CD4-positive, alpha-beta memory T cell (primary cell): ENCODE results near the gene ERGIC2. TPM values are rescaled to one million over a fixed set of nuclear protein-coding genes. Genes with fewer than 3 reads are reported as not detected.

Source experiments
- CTCF ChIA-PET: fragments of 350-600 bp; sonication (Branson Sonifier 250); formaldehyde crosslinking; loops from one replicate; lab custom pipeline; 2021; ENCODE audit warnings: inconsistent platforms; ENCODE audit not compliant: partially characterized antibody; lab: Charles Lee
- POLR2A ChIA-PET: fragments of 350-600 bp; sonication (Branson Sonifier 250); formaldehyde crosslinking; loops from one replicate; lab custom pipeline; 2021; ENCODE audit not compliant: partially characterized antibody; lab: Charles Lee
- DNase-seq, 5 donors: peaks; one replicate each; pipeline versions ENCODE4 v3.0.0 to v3.0.0-alpha.2; 2020 to 2022; ENCODE audit warnings: mixed read lengths in 1 of 5
- H3K27ac ChIP-seq: one replicate; pipeline ENCODE4 v1.7.0; 2013; ENCODE audit warnings: low read depth, low read length
- H3K27me3 ChIP-seq: 2 replicates; pipeline ENCODE4 v1.7.0; 2013; ENCODE audit warnings: mild to moderate bottlenecking, low read length, moderate library complexity; ENCODE audit not compliant: insufficient read depth
- H3K36me3 ChIP-seq: 2 replicates; pipeline ENCODE4 v1.7.0; 2013; ENCODE audit warnings: mild to moderate bottlenecking, low read length, moderate library complexity; ENCODE audit not compliant: insufficient read depth
- H3K4me1 ChIP-seq: 2 replicates; pipeline ENCODE4 v1.7.0; 2013; ENCODE audit warnings: mild to moderate bottlenecking, low read length, moderate library complexity; ENCODE audit not compliant: insufficient read depth
- H3K4me3 ChIP-seq, 2 donors: one replicate each; pipeline ENCODE4 v1.7.0; 2013; ENCODE audit warnings: low read length in 2 of 2, mild to moderate bottlenecking in 1 of 2
- H3K9me3 ChIP-seq, 2 donors: one replicate each; pipeline ENCODE4 v1.7.0; 2013; ENCODE audit warnings: low read length in 2 of 2, control low read depth in 1 of 2; ENCODE audit not compliant: control insufficient read depth in 1 of 2
- H3K27ac Mint-ChIP-seq, 7 donors: one replicate each; pipeline ENCODE4 v1.8.0; 2020 to 2021; ENCODE audit warnings: mixed read lengths in 7 of 7, mild to moderate bottlenecking in 6 of 7, inconsistent platforms in 3 of 7, moderate library complexity in 3 of 7
- H3K27me3 Mint-ChIP-seq, 2 donors: one replicate each; pipeline ENCODE4 v1.8.0; 2020 to 2021; ENCODE audit warnings: mixed read lengths in 2 of 2
- H3K36me3 Mint-ChIP-seq, 2 donors: one replicate each; pipeline ENCODE4 v1.8.0; 2020 to 2021; ENCODE audit warnings: mixed read lengths in 2 of 2, inconsistent platforms in 1 of 2, mild to moderate bottlenecking in 1 of 2
- H3K4me1 Mint-ChIP-seq, 4 donors: one replicate each; pipeline ENCODE4 v1.8.0; 2020 to 2021; ENCODE audit warnings: mixed read lengths in 4 of 4, mild to moderate bottlenecking in 1 of 4
- H3K4me3 Mint-ChIP-seq, 8 donors: one replicate each; pipeline ENCODE4 v1.8.0; 2020 to 2021; ENCODE audit warnings: mixed read lengths in 8 of 8, mild to moderate bottlenecking in 7 of 8, moderate library complexity in 6 of 8, inconsistent platforms in 3 of 8
- H3K9me3 Mint-ChIP-seq, 8 donors: one replicate each; pipeline ENCODE4 v1.8.0; 2020 to 2021; ENCODE audit warnings: mixed read lengths in 8 of 8, mild to moderate bottlenecking in 5 of 8, inconsistent platforms in 3 of 8, moderate library complexity in 1 of 8
- intact Hi-C: fragments of 100-400 bp; cut with micrococcal nuclease; formaldehyde crosslinking; loops from one replicate; pipeline ENCODE4 v1.15.1; 2023
- polyA plus RNA-seq, 2 donors: library from polyadenylated mRNA; unstranded; fragments of 300-500 nt; fragmentation: Illumina TruSeq; gene quantifications; one replicate each; pipeline ENCODE4 v1.2.3, GENCODE V29; 2021
- total RNA-seq, 2 experiments: library from RNA; stranded (reverse); gene quantifications; one replicate each; pipeline ENCODE4 v1.2.3, GENCODE V29; 2021

The ERGIC2 gene
- total and polyA plus RNA-seq, 4 experiments from 2014 or later, result 74.9 to 104 (median 88.9) TPM

- peak overlapping the region in 1 of 7 donors; percentile 69 for H3K27ac Mint-ChIP-seq
- DNase-seq, result no peak
- Histone ChIP-seq H3K36me3 (peaks cover 25% of the 10 kb centered on the region), H3K9me3 (no peaks in the 10 kb centered on the region), H3K4me3 (no peak overlapping the region), H3K27ac (no peak overlapping the region), H3K27me3 (no peaks in the 10 kb centered on the region), H3K4me1 (no peaks in the 10 kb centered on the region)
- intact Hi-C loops, result no loop called here
- no peaks in the 10 kb centered on the region for H3K4me1 Mint-ChIP-seq
- H3K9me3 Mint-ChIP-seq, result no peaks in the 10 kb centered on the region
- H3K4me3 Mint-ChIP-seq, result no peak overlapping the region
- POLR2A ChIA-PET, result no interaction called here
- CTCF ChIA-PET, result interaction anchor here (3.1 kb wide), 1 partner anchor 81 kb away, joined by 9 read pairs; no protein-coding TSS in a partner anchor
- H3K36me3 Mint-ChIP-seq, result peaks cover 33 to 54% of the 10 kb centered on the region in 2 donors
- H3K27me3 Mint-ChIP-seq, result no peaks in the 10 kb centered on the region
Observed at GRCh38 chr12:29346769-29347421, 34.1 kb downstream of the ERGIC2 start.

- Mint-ChIP-seq H3K36me3 (peaks cover 36 to 63% of the 10 kb centered on the region in 2 donors), H3K4me3 (no peak overlapping the region), H3K4me1 (no peaks in the 10 kb centered on the region), H3K27me3 (no peaks in the 10 kb centered on the region), H3K9me3 (no peaks in the 10 kb centered on the region), H3K27ac (peak overlapping the region in 3 of 7 donors; percentile 30 to 78 (median 41))
- H3K4me3 ChIP-seq, result no peak overlapping the region
- CTCF ChIA-PET, result interaction anchor here (0.9 to 1.2 kb wide), 2 partner anchors 26 to 29 kb away, joined by 3 read pairs; no protein-coding TSS in a partner anchor
- intact Hi-C loops, result no loop called here
- no peak for DNase-seq
- POLR2A ChIA-PET, result interaction anchor here (1.3 kb wide), 1 partner anchor 38 kb away, joined by 4 read pairs; the partner anchor contains the start of gene ERGIC2
- peaks cover 33% of the 10 kb centered on the region for H3K36me3 ChIP-seq
- no peaks in the 10 kb centered on the region for H3K27me3 ChIP-seq
- H3K4me1 ChIP-seq, result no peaks in the 10 kb centered on the region
- no peaks in the 10 kb centered on the region for H3K9me3 ChIP-seq
- no peak overlapping the region for H3K27ac ChIP-seq
Observed at GRCh38 chr12:29343022-29343799, 37.8 kb downstream of the ERGIC2 start.

- Mint-ChIP-seq H3K36me3 (peaks cover 23 to 39% of the 10 kb centered on the region in 2 donors), H3K4me1 (no peaks in the 10 kb centered on the region), H3K4me3 (no peak overlapping the region), H3K27ac (no peak overlapping the region), H3K27me3 (no peaks in the 10 kb centered on the region), H3K9me3 (no peaks in the 10 kb centered on the region)
- Histone ChIP-seq H3K27me3 (no peaks in the 10 kb centered on the region), H3K4me3 (no peak overlapping the region), H3K9me3 (no peaks in the 10 kb centered on the region), H3K4me1 (no peaks in the 10 kb centered on the region), H3K27ac (no peak overlapping the region), H3K36me3 (peaks cover 13% of the 10 kb centered on the region)
- DNase-seq, result no peak
- POLR2A ChIA-PET, result no interaction called here
- CTCF ChIA-PET, result interaction anchor here (1.1 kb wide), 1 partner anchor 18 kb away, joined by 3 read pairs; no protein-coding TSS in a partner anchor
- intact Hi-C loops, result no loop called here
Observed at GRCh38 chr12:29337325-29337724, 43.6 kb downstream of the ERGIC2 start.

- CTCF ChIA-PET, result interaction anchor here (1.2 to 2.7 kb wide), 2 partner anchors 17 to 262 kb away, joined by 3 to 7 read pairs; no protein-coding TSS in a partner anchor
Observed at GRCh38 chr12:29334937-29335336, 46.0 kb downstream of the ERGIC2 start.

GRCh38 chr12:29333178-29333577 lies 47.8 kb downstream of the ERGIC2 start:
- H3K27ac Mint-ChIP-seq, result peak overlapping the region in 1 of 7 donors; percentile 10
- Histone ChIP-seq H3K4me1 (no peaks in the 10 kb centered on the region), H3K4me3 (no peak overlapping the region), H3K9me3 (no peaks in the 10 kb centered on the region), H3K27me3 (no peaks in the 10 kb centered on the region), H3K27ac (no peak overlapping the region), H3K36me3 (no peaks in the 10 kb centered on the region)
- no peaks in the 10 kb centered on the region for H3K27me3 Mint-ChIP-seq
- intact Hi-C loops, result no loop called here
- no peaks in the 10 kb centered on the region for H3K9me3 Mint-ChIP-seq
- no peaks in the 10 kb centered on the region for H3K4me1 Mint-ChIP-seq
- no peak for DNase-seq
- H3K36me3 Mint-ChIP-seq, result peaks cover 12 to 15% of the 10 kb centered on the region in 2 donors
- ChIA-PET POLR2A (no interaction called here), CTCF (interaction anchor here (2.7 kb wide), 1 partner anchor 15 kb away, joined by 7 read pairs; no protein-coding TSS in a partner anchor)
- H3K4me3 Mint-ChIP-seq, result no peak overlapping the region

More at GRCh38 chr12:29334937-29335336, 46.0 kb downstream of the ERGIC2 start:
- H3K36me3 ChIP-seq, result peaks cover under 1% of the 10 kb centered on the region
- no peak overlapping the region for H3K27ac ChIP-seq
- no peak overlapping the region for H3K4me3 ChIP-seq
- Mint-ChIP-seq H3K4me1 (no peaks in the 10 kb centered on the region), H3K27ac (no peak overlapping the region), H3K9me3 (no peaks in the 10 kb centered on the region), H3K4me3 (no peak overlapping the region), H3K36me3 (peaks cover 19 to 21% of the 10 kb centered on the region in 2 donors), H3K27me3 (no peaks in the 10 kb centered on the region)
- no peaks in the 10 kb centered on the region for H3K9me3 ChIP-seq
- no peaks in the 10 kb centered on the region for H3K4me1 ChIP-seq
- no peaks in the 10 kb centered on the region for H3K27me3 ChIP-seq
- DNase-seq, result no peak
- intact Hi-C loops, result no loop called here
- POLR2A ChIA-PET, result no interaction called here

GRCh38 chr12:29329411-29329810 lies 51.6 kb downstream of the ERGIC2 start:
- Mint-ChIP-seq H3K9me3 (no peaks in the 10 kb centered on the region), H3K4me3 (no peak overlapping the region), H3K27ac (no peak overlapping the region), H3K4me1 (peaks cover 0 to 1% (median 0%) of the 10 kb centered on the region in 4 donors), H3K36me3 (peaks cover 12 to 22% of the 10 kb centered on the region in 2 donors), H3K27me3 (no peaks in the 10 kb centered on the region)
- ChIA-PET CTCF (interaction anchor here (0.7 to 1.3 kb wide), 2 partner anchors 12 to 777 kb away, joined by 3 to 9 read pairs; no protein-coding TSS in a partner anchor), POLR2A (no interaction called here)
- H3K4me3 ChIP-seq, result no peak overlapping the region
- H3K4me1 ChIP-seq, result no peaks in the 10 kb centered on the region
- DNase-seq, result no peak
- no peaks in the 10 kb centered on the region for H3K9me3 ChIP-seq
- no peak overlapping the region for H3K27ac ChIP-seq
- H3K36me3 ChIP-seq, result no peaks in the 10 kb centered on the region
- intact Hi-C loops, result no loop called here
- no peaks in the 10 kb centered on the region for H3K27me3 ChIP-seq

- ChIA-PET CTCF (interaction anchor here (0.9 to 2.0 kb wide), 6 partner anchors 11 to 248 kb away, joined by 3 to 16 read pairs (median 4); no protein-coding TSS in a partner anchor), POLR2A (no interaction called here)
- H3K9me3 ChIP-seq, result no peaks in the 10 kb centered on the region
- no peak overlapping the region for H3K4me3 ChIP-seq
- no peak for DNase-seq
- Mint-ChIP-seq H3K27ac (peak overlapping the region in 4 of 7 donors; percentile 0 to 78 (median 31)), H3K36me3 (peaks cover 17 to 34% of the 10 kb centered on the region in 2 donors), H3K27me3 (no peaks in the 10 kb centered on the region), H3K9me3 (peaks cover 0 to 2% (median 0%) of the 10 kb centered on the region in 8 donors), H3K4me1 (peaks cover 7 to 11% (median 10%) of the 10 kb centered on the region in 4 donors), H3K4me3 (no peak overlapping the region)
- no peaks in the 10 kb centered on the region for H3K36me3 ChIP-seq
- H3K27ac ChIP-seq, result no peak overlapping the region
- no peaks in the 10 kb centered on the region for H3K27me3 ChIP-seq
- H3K4me1 ChIP-seq, result peaks cover 4% of the 10 kb centered on the region
- intact Hi-C loops, result no loop called here
Observed at GRCh38 chr12:29322157-29322556, 58.8 kb downstream of the ERGIC2 start.
